ENCODE data around the gene PEAK1.

DNA sequence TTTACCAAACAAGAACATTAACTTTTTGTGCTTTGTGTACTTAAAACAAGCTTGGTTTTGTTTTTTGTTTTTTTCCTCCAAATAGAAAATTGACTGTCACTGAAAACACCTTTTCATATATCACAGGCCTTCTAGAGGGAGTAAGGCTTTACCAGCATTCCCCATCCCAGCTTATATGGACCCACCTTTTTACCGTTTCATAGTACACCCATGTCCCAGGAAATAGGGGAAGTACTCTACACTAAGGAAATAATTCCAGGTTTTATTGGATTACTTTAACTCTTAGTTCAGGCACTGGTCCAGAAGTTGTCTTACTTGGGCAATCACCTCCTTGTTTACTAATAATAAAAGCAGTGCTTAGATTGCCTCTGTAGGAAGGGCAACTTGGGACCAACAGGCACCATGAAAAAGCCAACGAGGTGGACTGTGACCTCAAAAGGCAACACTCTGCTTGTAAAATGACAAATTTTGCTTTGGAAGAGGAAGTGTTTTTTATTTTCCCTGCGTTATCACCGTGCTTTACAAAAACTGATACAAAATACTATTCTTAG is 27.0 kb upstream of the PEAK1 start:
- TF ChIP-seq CTCF (conservative IDR thresholded peaks at IDR 0.05 in 1 of 2, IDR thresholded peaks at IDR 0.05 in 1 of 2; ENCODE audit: low read depth in 1 of 2, low read length in 2 of 2): no peak
- no peak for TF ChIP-seq EZH2 (IDR thresholded peaks at IDR 0.05; ENCODE audit: low read length, missing control alignments)

All from fibroblast of lung (primary cell).